ENCODE results near the gene MACROD2.

Gene MACROD2

GRCh38 chr20:14488756-14489479 is 493.6 kb downstream of the MACROD2 start:
- no peak for DNase-seq

DNA sequence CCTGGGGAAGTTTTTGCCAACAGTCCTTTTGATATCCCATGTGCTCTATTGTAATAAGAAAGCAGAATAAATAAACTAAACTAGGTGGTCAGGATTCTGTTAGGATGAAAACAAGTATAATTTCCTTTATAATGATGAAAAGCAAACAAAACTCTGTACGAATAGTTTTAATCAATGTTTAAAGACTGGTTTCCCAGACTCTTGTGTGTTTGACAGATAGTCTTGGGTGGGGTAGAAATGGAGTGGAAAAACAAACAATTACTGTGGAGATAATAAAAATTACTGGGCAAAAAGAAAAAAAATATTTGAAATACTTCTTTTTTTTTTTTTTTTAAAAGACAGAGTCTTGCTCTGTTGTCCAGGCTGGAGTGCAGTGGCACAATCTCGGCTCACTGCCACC is 494.2 kb downstream of the MACROD2 start:
- no peak for DNase-seq

- DNase-seq = no peak
Observed at GRCh38 chr20:14491436-14491835, 496.1 kb downstream of the MACROD2 start.

DNA sequence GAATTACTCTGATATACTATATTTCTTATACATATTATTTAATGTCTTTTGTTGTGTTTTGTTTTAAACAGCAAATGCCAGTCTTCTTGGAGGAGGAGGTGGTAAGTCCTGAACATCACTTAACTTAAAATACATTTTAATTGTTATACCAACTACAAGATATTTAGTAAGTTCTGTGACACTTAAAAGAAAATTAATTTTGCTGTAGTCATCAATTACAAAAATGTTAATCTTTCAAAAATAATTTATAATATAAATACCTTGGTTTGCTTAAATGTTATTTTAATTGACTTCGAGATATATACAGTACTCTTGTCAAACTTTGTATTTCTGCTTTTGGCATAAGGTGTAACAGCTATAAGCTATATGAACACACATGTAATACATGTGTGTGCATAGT is 498.1 kb downstream of the MACROD2 start:
- no peak for DNase-seq

DNA sequence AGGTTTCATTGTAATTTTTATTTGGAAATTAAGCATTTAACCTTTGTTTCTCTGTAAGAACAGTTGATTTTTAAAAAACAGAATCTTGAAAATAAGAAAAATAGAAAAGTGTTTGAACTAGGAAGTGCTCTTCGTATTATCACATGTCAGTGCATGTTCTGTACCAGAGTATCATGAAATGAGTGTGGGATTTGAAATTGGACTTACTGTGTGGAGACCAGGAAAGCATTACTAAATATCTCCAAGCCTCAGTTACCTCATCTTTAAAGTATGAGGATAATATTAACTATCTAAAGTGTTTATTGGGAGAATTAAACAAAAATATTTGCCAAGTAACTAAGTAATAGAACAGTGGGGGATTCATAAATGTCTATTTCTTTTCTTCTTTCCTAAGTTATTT is 499.0 kb downstream of the MACROD2 start:
- DNase-seq = no peak

DNA sequence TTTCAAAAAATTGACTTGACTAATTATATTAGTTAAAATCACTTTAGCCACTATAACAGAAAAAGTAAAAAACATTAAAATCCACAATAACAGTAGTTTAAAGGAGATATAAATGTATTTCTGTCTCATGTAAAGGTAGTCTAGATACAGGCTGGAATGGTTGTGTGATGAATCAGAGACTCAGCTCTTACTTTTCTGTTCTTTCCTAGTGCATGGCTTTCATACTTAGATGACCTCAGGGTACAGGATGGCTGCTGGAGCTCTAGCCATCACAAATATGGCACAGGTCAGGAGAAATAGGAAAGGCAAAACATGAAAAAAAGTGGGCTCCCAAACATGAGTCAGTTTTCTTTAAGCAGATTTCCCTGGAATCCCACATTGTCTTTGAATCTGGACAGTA is 499.8 kb downstream of the MACROD2 start:
- no peak for DNase-seq

DNA sequence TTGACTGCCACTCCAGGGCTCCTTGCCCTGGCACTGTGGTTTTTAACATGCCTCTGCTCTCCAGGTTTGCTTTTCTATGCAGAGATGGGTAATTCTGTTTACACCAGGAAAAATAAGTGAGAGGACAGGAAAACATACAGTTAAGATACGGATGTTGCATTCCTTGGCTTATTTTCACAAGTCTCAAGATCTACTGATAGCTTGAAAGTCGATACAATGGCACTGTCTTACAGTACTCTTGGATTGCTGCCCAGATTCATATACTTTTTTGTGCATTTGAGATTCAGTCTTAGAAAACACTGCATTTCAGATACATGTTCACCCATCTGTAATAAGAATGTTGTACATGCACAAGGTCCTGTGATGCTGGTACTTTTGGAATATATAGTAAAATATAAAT is 501.7 kb downstream of the MACROD2 start:
- no peak for DNase-seq

DNA sequence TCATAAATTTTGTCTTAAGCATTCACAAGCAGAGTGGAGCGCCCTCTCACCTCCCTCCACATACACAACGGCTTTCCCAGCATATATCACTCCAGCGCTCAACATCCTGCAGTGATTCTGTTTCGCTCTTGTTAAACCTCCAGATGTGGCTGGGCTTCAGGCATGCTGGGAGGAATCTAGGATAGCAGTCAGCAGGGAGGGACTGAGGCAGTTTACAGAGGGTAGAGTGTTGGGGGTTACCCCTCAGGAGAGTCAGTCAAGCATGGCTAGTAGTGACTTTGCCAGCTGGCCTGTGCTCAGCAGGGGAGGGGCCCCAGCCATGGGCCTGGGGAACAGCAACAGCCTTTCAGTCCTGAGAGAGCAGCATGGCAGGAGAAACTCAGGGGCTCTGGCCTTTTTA is 503.5 kb downstream of the MACROD2 start:
- DNase-seq = no peak

DNA sequence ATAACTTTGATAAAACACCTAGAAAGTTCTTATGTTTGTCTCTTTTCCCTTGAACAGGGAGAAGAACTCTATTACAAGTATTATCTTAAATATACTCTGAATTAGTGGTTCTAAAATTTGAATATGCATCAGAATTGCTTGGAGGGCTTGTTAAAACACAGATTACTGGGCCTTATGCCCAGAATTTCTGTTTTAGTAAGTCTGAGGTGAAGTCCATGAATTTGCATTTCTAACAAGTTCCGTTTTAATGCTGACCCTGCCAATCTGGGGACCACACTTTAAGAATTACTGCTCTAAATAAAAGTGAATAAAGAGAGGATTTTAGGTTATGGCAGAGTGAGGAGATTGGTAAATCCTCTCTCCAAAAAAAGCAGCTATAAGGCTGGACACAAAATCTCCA is 510.2 kb downstream of the MACROD2 start:
- no peak for DNase-seq

DNA sequence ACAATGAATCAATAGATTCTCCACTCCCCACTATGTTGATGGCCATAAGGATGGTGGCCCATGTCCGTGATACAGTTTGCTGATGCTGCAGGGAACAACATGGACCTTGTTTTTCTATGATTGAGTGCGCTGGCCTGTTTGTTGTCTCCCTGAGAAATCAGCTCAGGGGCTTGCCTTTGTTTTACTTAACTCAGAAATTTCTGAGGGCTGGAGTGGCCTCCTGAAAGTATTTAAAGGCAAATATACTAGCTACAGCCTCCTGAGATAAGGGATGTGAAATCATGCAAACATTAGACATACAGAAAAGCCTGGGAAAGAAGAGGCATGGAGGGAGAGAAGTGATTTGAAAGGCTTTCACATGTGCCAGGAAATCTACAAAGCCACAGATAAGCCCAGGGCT is 512.4 kb downstream of the MACROD2 start:
- DNase-seq = no peak

DNA sequence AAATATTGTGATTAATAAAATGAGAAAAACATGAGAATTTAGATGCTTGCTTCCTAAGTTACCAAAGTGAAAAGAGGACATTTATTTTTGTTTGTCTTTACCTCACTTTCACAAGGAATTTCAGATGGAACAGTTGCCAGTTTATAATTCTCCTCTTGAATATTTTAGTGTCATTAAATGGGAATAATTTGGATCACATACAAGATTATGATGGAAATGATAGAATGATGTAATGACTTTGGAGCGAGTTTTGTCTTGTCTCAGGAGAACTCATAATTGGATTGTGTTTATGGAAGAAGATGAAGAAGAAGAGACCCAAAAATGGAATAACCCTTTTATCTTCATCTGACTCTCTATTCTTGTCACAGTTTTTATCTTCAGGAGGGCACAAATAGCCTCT is 515.0 kb downstream of the MACROD2 start:
- DNase-seq = no peak

DNA sequence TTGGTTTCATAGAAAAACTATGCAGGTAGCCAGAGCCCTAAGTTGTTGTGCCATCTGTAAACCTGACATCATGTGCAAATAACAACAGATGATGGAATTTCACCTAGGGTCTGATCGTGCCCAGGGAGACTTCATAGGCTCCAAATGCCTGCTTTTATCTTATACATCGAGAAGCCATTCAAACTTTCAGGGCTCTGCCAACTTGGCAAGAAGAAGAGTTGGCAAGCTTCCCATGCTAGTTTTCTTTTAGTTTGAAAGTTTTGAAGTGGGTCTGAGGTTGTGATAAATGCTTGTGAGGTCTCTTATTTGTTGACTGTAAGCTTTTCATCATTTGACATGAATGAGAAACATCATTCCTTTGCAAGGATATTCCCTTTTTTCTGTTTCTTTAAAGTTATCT is 517.5 kb downstream of the MACROD2 start:
- DNase-seq = no peak

DNA sequence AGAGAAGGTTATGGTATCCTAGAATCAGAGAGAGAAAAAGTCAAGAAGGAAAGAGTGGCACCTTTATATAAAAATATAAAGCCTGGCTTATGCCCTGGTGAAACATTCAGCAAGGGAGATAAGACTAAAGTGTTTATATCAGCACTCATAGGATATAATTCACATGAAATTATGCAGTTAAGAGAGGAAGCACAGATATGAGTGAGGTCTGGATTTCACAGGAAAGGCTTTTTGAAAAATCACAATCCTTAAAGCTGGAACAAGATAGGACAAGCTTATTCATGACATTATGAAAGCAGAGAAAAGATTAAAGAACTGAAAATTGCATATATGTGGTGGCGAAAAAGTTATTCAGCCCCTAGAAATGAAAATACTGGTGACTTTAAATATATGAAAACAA is 523.3 kb downstream of the MACROD2 start:
- no peak for DNase-seq

- no peak for DNase-seq
Observed at GRCh38 chr20:14521016-14521415, 525.7 kb downstream of the MACROD2 start.

- DNase-seq = no peak
Observed at GRCh38 chr20:14521436-14521835, 526.1 kb downstream of the MACROD2 start.

- no peak for DNase-seq
Observed at GRCh38 chr20:14522595-14522994, 527.3 kb downstream of the MACROD2 start.

- DNase-seq = no peak
Observed at GRCh38 chr20:14523090-14523489, 527.8 kb downstream of the MACROD2 start.

- DNase-seq = no peak
Observed at GRCh38 chr20:14525426-14525825, 530.1 kb downstream of the MACROD2 start.

GRCh38 chr20:14526891-14527290 is 531.6 kb downstream of the MACROD2 start:
- no peak for DNase-seq

- no peak for DNase-seq
Observed at GRCh38 chr20:14531786-14532185, 536.5 kb downstream of the MACROD2 start.

GRCh38 chr20:14536738-14537137 is 541.4 kb downstream of the MACROD2 start:
- no peak for DNase-seq

DNA sequence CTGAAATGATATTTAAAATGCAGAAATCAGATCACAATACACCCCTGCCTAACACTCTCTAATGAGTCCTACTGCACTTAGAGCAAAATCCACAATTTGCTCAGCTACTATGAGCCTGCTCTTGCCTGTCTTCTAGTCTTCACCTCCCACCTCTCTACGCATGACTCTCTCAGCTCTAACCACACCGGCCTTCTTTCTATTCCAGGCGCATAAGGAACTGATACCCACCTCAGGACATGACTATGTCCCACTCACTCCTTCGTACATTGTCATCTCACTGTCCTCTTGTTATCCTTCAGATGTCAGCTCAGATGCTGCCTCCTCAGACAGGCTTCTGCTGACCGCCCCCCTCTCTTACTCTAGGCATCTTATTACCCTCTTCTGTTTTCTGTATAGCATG is 543.1 kb downstream of the MACROD2 start:
- DNase-seq = no peak

DNA sequence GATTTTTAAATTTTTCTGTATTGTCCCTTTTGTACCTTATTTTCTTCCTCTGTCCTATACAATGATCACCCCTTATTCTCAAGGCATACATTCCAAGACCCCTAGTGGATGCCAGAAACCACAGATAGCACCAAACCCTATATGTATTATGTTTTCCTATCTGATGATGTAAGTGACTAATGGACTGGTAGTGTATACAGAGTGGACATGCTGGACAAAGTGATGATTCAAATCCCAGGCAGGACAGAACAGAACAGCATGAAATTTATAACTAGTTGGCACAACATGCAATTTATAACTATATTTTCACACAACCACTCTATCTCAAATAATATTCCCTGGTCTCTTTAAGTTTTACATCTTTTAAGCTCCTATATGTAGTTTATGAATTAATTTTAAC is 547.7 kb downstream of the MACROD2 start:
- DNase-seq = no peak

GRCh38 chr20:14544688-14545087 is 549.4 kb downstream of the MACROD2 start:
- DNase-seq = no peak

- DNase-seq = no peak
Observed at GRCh38 chr20:14550655-14551054, 555.3 kb downstream of the MACROD2 start.

Measured in suppressor macrophage treated with lipopolysaccharide for 1 hour (primary cell).